Nucleus accumbens (tissue), 56 donors: ENCODE measurements around the gene CYP4F11.
"Not testable (repeated sequence)": the region's sequence is repeated elsewhere in the genome, so short reads cannot be mapped to it uniquely, and the experiment has no call there.

ENCODE experiments used
- DNase-seq, 56 donors: peaks; one replicate each; lab custom pipeline; 2025; lab: John Stamatoyannopoulos, UW

CYP4F11 gene

DNA sequence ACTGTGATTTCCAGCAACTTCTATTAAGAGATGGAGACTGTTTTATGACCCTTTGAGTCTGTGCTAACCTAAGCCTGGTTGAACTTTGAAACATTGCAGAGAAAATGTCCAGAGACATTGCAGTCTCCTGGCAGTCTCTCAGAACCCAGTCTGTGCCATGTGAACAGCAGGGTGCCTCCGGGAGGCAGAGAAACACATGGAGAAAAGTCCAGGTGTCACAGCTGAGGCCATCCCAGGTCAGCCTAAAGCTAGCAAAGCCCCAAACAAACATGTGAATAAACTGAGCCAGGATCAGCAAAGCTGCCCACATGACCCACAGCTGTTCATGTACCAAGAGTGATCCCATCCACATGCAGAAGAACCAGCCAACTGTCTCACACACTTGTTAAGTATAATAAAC, 7.8 kb downstream of the CYP4F11 start:
- no peak for DNase-seq

DNA sequence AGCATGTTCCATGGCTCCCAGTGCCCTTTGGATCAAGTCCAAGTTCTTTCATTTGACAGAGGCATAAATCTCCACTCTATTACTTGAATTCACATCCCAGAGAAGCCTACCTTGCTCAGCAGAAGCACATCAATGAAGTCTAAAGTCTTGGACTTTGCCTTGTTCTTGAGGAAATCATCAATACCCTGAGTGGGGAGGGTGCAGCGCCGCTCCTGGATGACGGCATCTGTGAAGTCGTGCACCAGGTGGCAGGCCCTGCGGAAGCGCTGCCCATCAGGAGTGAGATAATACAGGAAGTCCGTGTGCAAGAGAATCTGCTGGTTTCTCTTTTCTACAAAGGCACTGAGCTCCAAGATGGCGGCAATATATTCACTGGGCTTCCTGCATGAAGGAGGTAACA, 10.6 kb downstream of the CYP4F11 start:
- DNase-seq, result no peak

DNA sequence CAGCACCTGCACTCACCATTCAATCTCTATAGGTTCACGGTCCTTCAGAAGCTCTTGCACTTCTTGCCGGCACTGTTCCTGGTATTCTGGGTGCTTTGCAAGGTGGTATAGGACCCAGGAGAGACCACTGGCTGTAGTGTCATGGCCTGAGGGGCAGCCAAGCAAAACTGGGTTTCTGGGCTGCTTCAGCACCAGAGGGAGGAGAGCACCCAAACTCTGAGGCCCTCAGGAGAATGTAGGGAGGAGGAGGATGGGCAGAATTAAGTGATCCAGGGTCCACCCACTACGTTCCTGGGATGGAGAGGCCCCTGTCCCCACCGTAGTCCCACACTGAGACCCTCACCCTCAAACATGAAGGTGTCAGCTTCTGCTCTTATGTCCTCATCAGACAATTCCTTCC, 12.3 kb downstream of the CYP4F11 start:
- DNase-seq, result no peak

DNA sequence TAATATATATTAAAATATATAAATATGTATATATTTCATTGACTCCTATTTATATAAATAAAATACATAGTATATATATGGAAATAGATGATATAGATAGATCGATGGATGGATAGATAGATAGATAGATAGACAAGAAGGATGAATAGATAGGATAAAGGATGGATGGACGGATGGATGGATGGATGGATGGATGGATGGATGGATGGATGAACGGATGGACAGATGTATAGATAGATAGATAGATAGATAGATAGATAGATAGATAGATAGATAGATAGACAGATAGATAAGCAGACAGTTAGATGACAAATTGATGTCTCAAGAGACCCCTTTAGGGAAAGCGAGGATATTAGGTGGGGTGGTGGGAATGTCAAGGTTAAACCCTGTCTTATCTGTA, 15.1 kb downstream of the CYP4F11 start:
- no peak for DNase-seq

GRCh38 chr19:15915109-15915508, 19.2 kb downstream of the CYP4F11 start:
- DNase-seq, result no peak

GRCh38 chr19:15913830-15914229, 20.5 kb downstream of the CYP4F11 start:
- no peak for DNase-seq

DNA sequence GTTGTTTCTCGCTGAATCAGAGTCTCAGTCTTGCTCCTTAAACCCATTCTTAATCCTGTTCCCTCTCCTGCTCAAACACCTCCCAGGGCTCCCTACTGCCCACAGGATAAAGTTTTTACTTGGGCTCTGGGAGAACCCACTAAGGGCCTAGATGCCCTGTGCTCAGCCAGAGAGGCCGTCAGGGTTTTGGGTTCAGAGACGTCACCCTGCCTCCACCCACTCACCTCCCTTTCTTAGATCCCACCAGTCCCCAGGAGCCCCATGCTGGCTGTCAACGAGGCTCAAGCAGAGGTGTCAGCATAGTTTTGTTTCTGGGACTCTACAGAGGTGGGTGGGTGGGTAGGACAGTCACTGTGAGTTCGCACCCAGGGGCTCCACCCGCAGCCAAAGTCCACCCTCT, 20.9 kb downstream of the CYP4F11 start:
- DNase-seq, result no peak

DNA sequence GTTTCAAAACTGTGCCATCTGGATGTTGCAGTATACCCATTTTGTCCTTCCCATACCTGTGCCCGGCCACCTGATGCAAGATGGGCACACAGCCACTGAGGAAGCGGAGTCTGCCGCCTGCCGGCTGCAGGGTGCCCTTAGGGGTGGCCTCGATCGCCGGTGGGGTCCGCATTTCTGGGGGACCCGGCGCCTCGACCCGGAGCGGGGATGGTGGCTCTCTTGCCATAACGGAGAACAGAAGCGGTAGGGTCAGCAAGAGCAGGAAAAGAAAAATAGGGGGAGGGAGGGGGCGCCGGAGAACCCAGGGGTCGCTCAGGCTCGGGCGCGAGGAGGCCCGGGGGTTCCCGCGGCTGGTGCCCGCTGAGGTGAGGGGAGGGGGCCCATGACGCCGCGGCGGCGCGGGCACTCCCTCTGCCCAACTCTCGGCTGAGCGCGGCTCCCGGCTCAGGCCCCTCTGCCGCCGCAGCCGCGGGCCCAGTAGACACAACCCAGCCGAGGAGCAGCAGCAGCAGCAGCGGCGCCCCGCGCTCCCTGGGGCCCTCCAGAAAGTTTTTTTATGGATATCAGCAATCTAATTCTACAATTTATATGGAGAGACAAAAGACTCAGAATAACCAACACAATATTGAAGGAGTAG, 22.6 kb downstream of the CYP4F11 start:
- DNase-seq, result no peak

GRCh38 chr19:15905026-15905425, 29.3 kb downstream of the CYP4F11 start:
- no peak for DNase-seq

GRCh38 chr19:15902898-15903297, 31.4 kb downstream of the CYP4F11 start:
- DNase-seq, result not testable (repeated sequence)

- no peak for DNase-seq
These were observed 32.1 kb downstream of the CYP4F11 start for GRCh38 chr19:15902254-15902653.

GRCh38 chr19:15900504-15900903, 33.8 kb downstream of the CYP4F11 start:
- DNase-seq, result no peak

DNA sequence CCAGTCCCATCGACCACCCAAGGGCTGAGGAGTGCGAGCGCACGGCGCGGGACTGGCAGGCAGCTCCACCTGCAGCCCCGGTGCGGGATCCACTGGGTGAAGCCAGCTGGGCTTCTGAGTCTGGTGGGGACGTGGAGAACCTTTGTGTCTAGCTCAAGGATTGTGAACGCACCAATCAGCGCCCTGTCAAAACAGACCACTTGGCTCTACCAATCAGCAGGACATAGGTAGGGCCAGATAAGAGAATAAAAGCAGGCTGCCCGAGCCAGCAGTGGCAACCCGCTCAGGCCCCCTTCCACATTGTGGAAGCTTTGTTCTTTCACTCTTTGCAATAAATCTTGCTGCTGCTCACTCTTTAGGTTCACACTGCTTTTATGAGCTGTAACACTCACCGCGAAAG, 34.3 kb downstream of the CYP4F11 start:
- DNase-seq, result not testable (repeated sequence)

- not testable (repeated sequence) for DNase-seq
These were observed 34.8 kb downstream of the CYP4F11 start for GRCh38 chr19:15899561-15899960.

- peak in 1 of 56 donors; percentile 0 for DNase-seq
These were observed 36.5 kb downstream of the CYP4F11 start, which contains the start of gene CYP4F2 for GRCh38 chr19:15897738-15898276. Gene CYP4F2 (minus strand): TSS chr19:15898074. CDS start chr19:15897611, 463 bp downstream.

DNA sequence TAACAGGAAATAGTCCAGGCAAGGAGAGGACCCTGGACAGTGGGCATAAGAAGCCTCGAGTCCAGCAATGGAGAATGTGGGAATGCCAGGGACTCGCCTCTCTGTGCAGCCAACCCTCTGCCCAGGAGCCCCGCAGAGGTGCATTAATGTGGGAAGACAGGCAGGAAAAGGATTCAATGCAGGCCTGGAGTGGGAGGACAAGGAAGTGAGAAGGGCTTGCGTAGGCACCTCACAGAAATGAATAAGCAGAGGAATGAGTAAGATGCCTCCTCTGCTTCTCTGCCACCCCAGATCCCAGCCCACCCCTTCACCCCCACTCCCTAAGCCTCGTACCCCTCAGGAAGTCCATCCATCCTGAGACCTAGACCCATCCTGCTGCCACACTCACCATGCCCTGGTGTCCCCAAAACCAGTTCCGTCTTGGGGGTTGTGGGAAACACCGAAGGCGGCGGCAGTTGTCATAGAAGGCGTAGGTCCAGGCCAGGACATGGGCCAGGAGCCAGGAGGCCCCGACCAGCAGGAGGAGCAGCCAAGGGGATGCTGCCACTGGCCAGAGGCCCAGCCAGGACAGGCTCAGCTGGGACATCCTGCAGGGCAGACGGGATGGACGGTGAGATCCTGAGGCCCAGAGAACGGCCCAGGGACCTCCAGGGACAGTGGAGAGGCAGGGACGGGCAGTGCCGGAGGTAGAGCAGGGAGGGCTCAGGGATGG, 37.1 kb downstream of the CYP4F11 start:
- peak in 17 of 56 donors; percentile 1 to 35 (median 15) for DNase-seq

DNA sequence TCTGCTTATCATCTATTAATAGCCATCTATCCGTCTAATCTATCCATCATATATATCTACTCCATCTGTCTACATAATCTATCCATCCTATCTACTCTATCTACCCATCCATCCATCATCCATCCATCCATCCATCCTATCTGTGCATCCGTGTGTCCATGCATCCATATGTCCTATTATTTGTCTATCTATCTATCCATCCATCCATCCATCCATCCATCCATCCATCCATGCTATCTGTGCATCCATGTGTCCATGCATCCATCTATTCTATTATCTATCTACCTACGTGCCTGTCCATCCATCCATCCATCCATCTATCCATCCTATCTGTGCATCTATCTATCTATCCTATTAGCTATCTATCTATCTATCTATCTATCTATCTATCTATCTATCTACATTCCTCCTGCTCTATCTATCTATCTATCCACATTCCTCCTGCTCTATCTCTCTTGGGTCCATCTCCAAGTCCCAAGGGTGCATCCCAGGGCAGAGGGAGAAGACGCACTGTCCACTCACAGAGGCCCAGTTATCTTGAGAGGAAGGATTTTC, 38.4 kb downstream of the CYP4F11 start:
- no peak for DNase-seq

GRCh38 chr19:15894359-15894758, 40.0 kb downstream of the CYP4F11 start:
- no peak for DNase-seq

DNA sequence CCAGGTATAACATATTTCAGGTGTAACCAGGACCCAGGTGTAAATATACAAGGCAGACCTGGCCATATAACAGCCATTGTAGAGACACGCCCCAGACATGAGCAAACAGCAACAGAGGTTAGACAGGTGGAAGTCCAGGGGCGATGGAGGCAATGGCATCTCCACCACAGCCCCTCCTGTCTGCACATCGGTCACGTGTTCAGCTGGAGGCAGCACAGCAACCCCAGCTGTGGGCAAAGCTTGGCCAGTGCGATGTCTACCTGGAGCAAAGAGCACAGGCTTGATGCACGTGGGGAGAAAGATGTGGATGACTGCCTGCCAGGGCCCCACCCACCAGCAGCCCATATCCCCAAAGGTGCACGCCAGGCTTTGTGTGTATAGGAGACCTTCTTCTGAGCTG, 40.9 kb downstream of the CYP4F11 start:
- DNase-seq, result no peak

DNA sequence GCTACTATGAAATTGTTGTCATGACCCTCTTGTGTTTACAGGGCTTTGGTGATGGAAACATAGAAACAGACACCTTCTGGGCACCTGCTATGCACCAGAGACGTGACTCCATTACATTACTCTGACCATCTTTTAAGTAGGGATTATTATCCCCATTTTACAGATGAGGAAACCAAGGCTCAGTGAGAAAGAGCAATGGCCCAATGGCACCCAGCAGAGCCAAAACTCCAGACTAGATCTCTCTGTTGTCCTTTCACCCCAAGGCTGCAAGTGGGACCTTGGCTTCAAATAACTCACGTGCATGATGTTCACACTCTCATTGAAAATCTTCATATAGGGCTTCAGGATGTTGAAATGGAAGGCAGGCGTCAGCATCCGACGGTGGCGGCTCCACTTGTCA, 42.3 kb downstream of the CYP4F11 start:
- no peak for DNase-seq

GRCh38 chr19:15891434-15891833, 42.9 kb downstream of the CYP4F11 start:
- DNase-seq, result no peak

DNA sequence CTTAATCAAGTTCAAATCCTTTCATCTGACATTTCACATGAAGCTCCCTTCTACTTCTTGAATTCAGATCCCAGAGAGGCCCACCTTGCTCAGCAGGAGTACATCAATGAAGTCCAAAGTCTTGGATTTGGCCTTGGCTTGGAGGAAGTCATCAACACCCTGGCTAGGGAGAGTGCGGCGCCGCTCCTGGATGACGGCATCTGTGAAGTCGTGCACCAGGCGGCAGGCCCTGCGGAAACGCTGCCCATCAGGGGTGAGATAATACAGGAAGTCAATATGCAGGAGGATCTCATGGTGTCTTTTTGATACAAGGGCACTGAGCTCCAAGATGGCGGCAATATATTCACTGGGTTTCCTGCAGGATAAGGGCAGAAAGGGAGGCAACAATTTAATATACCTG, 45.0 kb downstream of the CYP4F11 start:
- DNase-seq, result not testable (repeated sequence)
